Caco-2 (cell line): Measurements from ENCODE around the gene EMC8. TPM values are rescaled to one million over a fixed set of nuclear protein-coding genes. Genes with fewer than 3 reads are reported as not detected.

Experiments used
- BruUV-seq: library from RNA; stranded (reverse); fragments of 400-500 nt; replicated peaks from 2 replicates; lab custom pipeline; 2021; lab: Mats Ljungman, UMichigan
- CTCF ChIA-PET: fragments of 300-600 bp; sonication (Branson Sonifier 250); formaldehyde crosslinking; loops from one replicate; lab custom pipeline; 2022; ENCODE audit warnings: antibody characterized with exemption; lab: Charles Lee
- POLR2A ChIA-PET: fragments of 300-600 bp; sonication (Branson Sonifier 250); formaldehyde crosslinking; loops from one replicate; lab custom pipeline; 2022; ENCODE audit warnings: antibody characterized with exemption; lab: Charles Lee
- DNase-seq, 2 experiments: peaks; one replicate each; pipeline versions ENCODE4 v3.0.0 to v3.0.0-alpha.2; 2020 to 2022
- H3K27me3 ChIP-seq: replicated peaks from 2 replicates; pipeline ENCODE4 v1.6.0; 2011; ENCODE audit warnings: low read length; ENCODE audit not compliant: control insufficient read depth, insufficient read depth
- H3K36me3 ChIP-seq: 2 replicates; pipeline ENCODE4 v1.5.1; 2011; ENCODE audit warnings: low read length; ENCODE audit not compliant: control insufficient read depth, insufficient read depth
- H3K4me1 ChIP-seq: fragments of 250-450 bp; sonication (Bioruptor Pico); 2 replicates; pipeline ENCODE4 v1.5.1; 2020; ENCODE audit warnings: mild to moderate bottlenecking
- H3K4me3 ChIP-seq: 2 replicates; pipeline ENCODE4 v1.5.1; 2011; ENCODE audit warnings: low read depth, mild to moderate bottlenecking, control low read depth, low read length
- H3K9me3 ChIP-seq: fragments of 250-450 bp; sonication (Bioruptor Pico); 2 replicates; pipeline ENCODE4 v1.5.1; 2020; ENCODE audit warnings: mild to moderate bottlenecking, moderate library complexity
- H3K27ac Mint-ChIP-seq: one replicate; pipeline ENCODE4 v1.8.0; 2022; ENCODE audit warnings: mixed read lengths; ENCODE audit not compliant: unreplicated experiment
- H3K27me3 Mint-ChIP-seq: one replicate; pipeline ENCODE4 v1.8.0; 2022; ENCODE audit warnings: mixed read lengths; ENCODE audit not compliant: insufficient read depth, unreplicated experiment
- H3K36me3 Mint-ChIP-seq: one replicate; pipeline ENCODE4 v1.8.0; 2022; ENCODE audit warnings: mild to moderate bottlenecking, mixed read lengths; ENCODE audit not compliant: insufficient read depth, unreplicated experiment
- H3K4me1 Mint-ChIP-seq: one replicate; pipeline ENCODE4 v1.8.0; 2022; ENCODE audit warnings: low read depth, mixed read lengths; ENCODE audit not compliant: unreplicated experiment
- H3K4me3 Mint-ChIP-seq: one replicate; pipeline ENCODE4 v1.8.0; 2022; ENCODE audit warnings: mild to moderate bottlenecking, moderate library complexity, mixed read lengths; ENCODE audit not compliant: unreplicated experiment
- H3K9me3 Mint-ChIP-seq: one replicate; pipeline ENCODE4 v1.8.0; 2022; ENCODE audit warnings: mixed read lengths; ENCODE audit not compliant: unreplicated experiment
- CTCF ChIP-seq, 2 experiments: fragments of 200-600 bp in 1 of 2; IDR thresholded peaks; 1 replicate in 1 of 2; 2 replicates in 1 of 2; pipeline versions ENCODE4 v1.5.1 to v1.8.0; 2011 to 2022; ENCODE audit warnings: antibody characterized with exemption in 1 of 2, control low read depth in 1 of 2, inconsistent platforms in 1 of 2, low read depth in 1 of 2, low read length in 1 of 2, mild to moderate bottlenecking in 1 of 2, moderate library complexity in 1 of 2; ENCODE audit not compliant: insufficient read depth in 1 of 2, severe bottlenecking in 1 of 2, unreplicated experiment in 1 of 2
- intact Hi-C: fragments of 100-400 bp; cut with micrococcal nuclease; formaldehyde crosslinking; loops from one replicate; pipeline ENCODE4 v1.10.0; 2022; ENCODE audit not compliant: unreplicated experiment
- total RNA-seq: library from RNA; stranded (reverse); gene quantifications from 2 replicates; pipeline ENCODE4 v1.2.3, GENCODE V29; 2022

EMC8 gene
- total RNA-seq, 1 experiment from 2014 or later, result 94.7 TPM

DNA sequence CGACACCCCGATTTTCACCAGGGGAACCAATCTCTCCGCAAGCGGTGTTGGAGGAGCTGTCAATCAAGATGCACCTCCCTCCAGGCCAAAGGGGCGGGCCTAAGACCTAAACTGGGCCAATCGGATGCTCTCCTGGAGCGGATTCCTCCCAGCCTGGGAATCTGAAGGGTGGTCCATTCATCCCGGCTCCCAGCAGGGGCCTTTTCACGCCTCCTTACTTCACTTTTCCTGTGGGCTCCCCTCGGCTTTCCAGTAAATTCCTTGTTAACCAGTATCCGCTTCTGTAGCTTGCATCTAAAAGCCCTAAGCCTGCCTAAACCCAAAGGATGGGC, 65.5 kb downstream of the EMC8 start:
- intact Hi-C loops, result no loop called here
- Histone ChIP-seq H3K4me3 (no peak overlapping the region), H3K9me3 (no peaks in the 10 kb centered on the region), H3K27me3 (no peaks in the 10 kb centered on the region), H3K36me3 (no peaks in the 10 kb centered on the region), H3K4me1 (peaks cover 4% of the 10 kb centered on the region; the same call in 1 of the 2 replicates)
- TF ChIP-seq CTCF (IDR thresholded peaks at IDR 0.05; ENCODE audit: insufficient read depth in 1 of 2, low read depth in 1 of 2, low read length in 1 of 2, severe bottlenecking in 1 of 2, unreplicated experiment in 1 of 2), result no peak
- H3K4me3 Mint-ChIP-seq, result no peak overlapping the region
- H3K4me1 Mint-ChIP-seq, result no peaks in the 10 kb centered on the region
- no peaks in the 10 kb centered on the region for H3K36me3 Mint-ChIP-seq
- H3K27ac Mint-ChIP-seq, result no peak overlapping the region
- ChIA-PET CTCF (no interaction called here), POLR2A (no interaction called here)
- no peaks in the 10 kb centered on the region for H3K27me3 Mint-ChIP-seq
- H3K9me3 Mint-ChIP-seq, result no peaks in the 10 kb centered on the region
- no TSS peak for BruUV-seq
- DNase-seq, result peak in 1 of 2 experiments; percentile 48

DNA sequence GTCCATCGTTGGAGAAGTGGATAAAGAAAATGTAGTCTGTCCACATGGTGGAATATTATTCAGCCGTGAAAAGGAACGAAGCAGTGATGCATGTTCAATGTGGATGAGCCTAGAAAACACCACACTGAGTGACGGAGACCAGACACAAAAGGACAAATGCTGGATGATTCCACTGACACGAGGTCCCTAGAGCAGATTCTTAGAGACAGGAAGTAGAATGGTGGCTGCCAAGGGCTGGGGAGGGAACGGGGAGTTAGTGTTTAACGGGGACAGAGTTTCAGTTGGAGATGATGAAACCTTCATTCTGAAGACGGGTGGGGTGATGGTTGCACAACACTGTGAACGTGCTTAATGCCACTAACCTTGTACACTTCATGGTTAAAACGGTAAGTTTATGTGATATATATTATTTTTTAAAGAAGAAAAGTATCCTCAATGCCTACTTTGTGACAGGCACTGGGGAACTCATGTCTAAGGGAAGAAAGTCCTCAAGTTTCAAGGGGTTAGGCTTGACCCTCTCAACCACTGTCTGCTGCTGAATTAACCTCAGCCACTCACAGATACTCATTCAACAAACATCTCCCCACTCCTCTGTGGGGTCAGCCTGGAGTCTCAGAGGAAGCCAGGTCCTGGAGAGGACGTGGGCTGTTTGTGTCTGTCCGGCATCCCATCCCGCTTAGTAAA, 66.0 kb downstream of the EMC8 start:
- H3K36me3 ChIP-seq, result no peaks in the 10 kb centered on the region
- no peak overlapping the region for H3K4me3 ChIP-seq
- H3K36me3 Mint-ChIP-seq, result no peaks in the 10 kb centered on the region
- no peaks in the 10 kb centered on the region for H3K9me3 Mint-ChIP-seq
- BruUV-seq, result no TSS peak
- TF ChIP-seq CTCF (IDR thresholded peaks at IDR 0.05; ENCODE audit: insufficient read depth in 1 of 2, low read depth in 1 of 2, low read length in 1 of 2, severe bottlenecking in 1 of 2, unreplicated experiment in 1 of 2), result no peak
- no peak overlapping the region for H3K4me3 Mint-ChIP-seq
- no peak for DNase-seq
- CTCF ChIA-PET, result no interaction called here
- POLR2A ChIA-PET, result no interaction called here
- no peaks in the 10 kb centered on the region for H3K27me3 ChIP-seq
- H3K9me3 ChIP-seq, result no peaks in the 10 kb centered on the region
- no peaks in the 10 kb centered on the region for H3K4me1 Mint-ChIP-seq
- H3K27me3 Mint-ChIP-seq, result no peaks in the 10 kb centered on the region
- H3K4me1 ChIP-seq, result peaks cover 4% of the 10 kb centered on the region; the same call in 1 of the 2 replicates
- intact Hi-C loops, result no loop called here
- no peak overlapping the region for H3K27ac Mint-ChIP-seq

DNA sequence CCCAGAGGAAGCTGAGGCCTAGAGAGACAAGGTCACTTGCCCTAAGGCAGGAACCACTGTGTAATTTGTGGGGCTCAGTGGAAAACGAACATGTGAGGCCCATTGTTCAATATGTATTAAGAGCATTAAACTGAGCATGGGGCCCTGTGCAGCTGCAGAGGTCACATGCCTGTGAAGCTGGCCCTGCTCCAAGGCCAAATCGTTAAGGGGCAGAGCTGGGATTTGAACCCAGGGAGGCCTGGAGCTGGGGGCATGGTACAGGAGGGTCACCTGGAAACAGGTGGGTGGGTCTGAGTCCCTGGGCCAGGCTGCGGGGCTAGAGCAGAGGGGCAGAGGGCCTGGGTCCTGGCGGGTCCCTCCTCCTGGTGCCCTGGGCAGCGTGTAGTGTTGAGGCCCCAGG, 68.2 kb downstream of the EMC8 start:
- no peak for TF ChIP-seq CTCF (IDR thresholded peaks at IDR 0.05; ENCODE audit: insufficient read depth in 1 of 2, low read depth in 1 of 2, low read length in 1 of 2, severe bottlenecking in 1 of 2, unreplicated experiment in 1 of 2)
- no peaks in the 10 kb centered on the region for H3K27me3 ChIP-seq
- H3K9me3 ChIP-seq, result no peaks in the 10 kb centered on the region
- DNase-seq, result no peak
- ChIA-PET POLR2A (no interaction called here), CTCF (interaction anchor here (0.6 to 0.8 kb wide), 2 partner anchors 21 to 29 kb away, joined by 3 to 7 read pairs; no protein-coding TSS in a partner anchor)
- Mint-ChIP-seq H3K4me1 (no peaks in the 10 kb centered on the region), H3K9me3 (peaks cover 3% of the 10 kb centered on the region), H3K27me3 (no peaks in the 10 kb centered on the region), H3K27ac (no peak overlapping the region), H3K4me3 (no peak overlapping the region), H3K36me3 (no peaks in the 10 kb centered on the region)
- H3K4me3 ChIP-seq, result no peak overlapping the region
- BruUV-seq, result no TSS peak
- intact Hi-C loops, result no loop called here
- peaks cover 4% of the 10 kb centered on the region; the same call in 1 of the 2 replicates for H3K4me1 ChIP-seq
- no peaks in the 10 kb centered on the region for H3K36me3 ChIP-seq
